Ramos (cell line): Measurements from ENCODE around the gene RPL9.
"Not testable (repeated sequence)": the region's sequence is repeated elsewhere in the genome, so short reads cannot be mapped to it uniquely, and the experiment has no call there.

ENCODE experiments used
- in situ Hi-C: fragments of 300-500 bp; cut with MboI; formaldehyde crosslinking; loops from one replicate; pipeline ENCODE4 v1.14.3; 2022; ENCODE audit warnings: low sequenced_read_pairs; ENCODE audit not compliant: unreplicated experiment

RPL9 gene

GRCh38 chr4:39429476-39430334, 29.0 kb downstream of the RPL9 start:
- in situ Hi-C loops, result loop anchor here (10.0 kb wide), 1 partner anchor 535 kb away; no protein-coding TSS in a partner anchor

GRCh38 chr4:39427520-39428114, 31.1 kb downstream of the RPL9 start:
- in situ Hi-C loops, result no loop called here

- in situ Hi-C loops, result no loop called here
Measured at GRCh38 chr4:39426728-39427127, 32.0 kb downstream of the RPL9 start.

- in situ Hi-C loops, result not testable (repeated sequence)
Measured at GRCh38 chr4:39425297-39425696, 33.4 kb downstream of the RPL9 start.

GRCh38 chr4:39422247-39422646, 36.5 kb downstream of the RPL9 start:
- in situ Hi-C loops, result no loop called here

GRCh38 chr4:39415678-39416283, 42.9 kb downstream of the RPL9 start:
- in situ Hi-C loops, result no loop called here

- in situ Hi-C loops, result not testable (repeated sequence)
Measured at GRCh38 chr4:39411561-39411960, 47.2 kb downstream of the RPL9 start.

GRCh38 chr4:39410415-39410814, 48.3 kb downstream of the RPL9 start:
- in situ Hi-C loops, result no loop called here

- in situ Hi-C loops, result no loop called here
Measured at GRCh38 chr4:39407584-39407885, 51.2 kb downstream of the RPL9 start.

GRCh38 chr4:39406763-39407583, 51.7 kb downstream of the RPL9 start, which contains the start of gene KLB:
TSS of gene KLB (plus strand) at chr4:39406930. CDS start at chr4:39406950, 20 bp downstream.
- in situ Hi-C loops, result no loop called here
